SH-SY5Y (cell line): Measurements from ENCODE around the gene SPATS2.

Source experiments
- GATA2 ChIP-seq: IDR thresholded peaks from 2 replicates; pipeline ENCODE4 v1.6.1; 2011; ENCODE audit warnings: mild to moderate bottlenecking, low read depth, low read length
- GATA3 ChIP-seq: IDR thresholded peaks from 2 replicates; pipeline ENCODE4 v1.6.1; 2011; ENCODE audit warnings: low read depth, mild to moderate bottlenecking, low read length, moderate library complexity

DNA sequence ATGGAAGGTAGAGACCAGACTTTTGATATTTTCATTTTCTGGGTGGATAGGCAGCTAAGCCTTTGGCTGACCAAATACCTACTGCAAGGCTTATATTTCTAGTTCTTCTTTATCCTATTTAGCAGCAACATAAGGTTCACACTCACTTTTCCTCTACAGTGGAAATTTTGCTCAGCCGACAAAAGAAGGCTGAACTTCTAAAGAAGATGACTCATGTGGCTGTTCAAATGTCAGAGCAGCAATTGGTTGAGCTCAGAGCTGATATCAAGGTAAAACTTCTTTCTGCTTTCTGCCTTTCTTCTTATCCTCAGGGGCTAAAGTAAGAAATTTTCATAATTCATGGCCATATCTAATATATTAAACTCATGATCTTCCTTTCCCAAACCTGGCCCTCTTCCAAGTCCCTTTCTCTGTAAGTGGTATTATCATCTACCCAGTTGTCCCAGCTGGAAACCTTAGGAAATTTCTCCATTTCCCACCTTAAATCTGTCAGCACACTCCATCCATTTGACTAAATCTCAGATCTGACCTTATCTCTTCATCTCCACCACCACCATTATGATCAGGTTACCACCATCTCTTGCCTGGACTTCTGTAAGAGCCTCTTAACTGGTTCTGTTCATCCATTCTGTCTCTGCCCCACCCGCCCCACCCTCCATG, 151.8 kb downstream of the SPATS2 start:
- TF ChIP-seq GATA3 (no peak), GATA2 (no peak)
